Activated T-helper 17 cell treated with anti-CD3 and anti-CD28 coated beads, Interleukin-2, amount 50 U/mL, for 72 hours (primary cell): ENCODE results near the gene GAS7. TPM values are rescaled to one million over a fixed set of nuclear protein-coding genes. Genes with fewer than 3 reads are reported as not detected.

Experiments
- ATAC-seq: fragments of 150-1000 bp; cut with Tn5 transposase; replicated peaks from 2 replicates; pipeline ENCODE4 v1.10.0; 2021; ENCODE audit warnings: mild to moderate bottlenecking, moderate library complexity
- H3K27ac Mint-ChIP-seq: one replicate; pipeline ENCODE4 v1.8.0; 2022; ENCODE audit warnings: mixed read lengths
- H3K27me3 Mint-ChIP-seq: one replicate; pipeline ENCODE4 v1.8.0; 2022; ENCODE audit warnings: mixed read lengths
- H3K36me3 Mint-ChIP-seq: one replicate; pipeline ENCODE4 v1.8.0; 2022; ENCODE audit warnings: low read depth, mild to moderate bottlenecking, mixed read lengths
- H3K4me1 Mint-ChIP-seq: one replicate; pipeline ENCODE4 v1.8.0; 2022; ENCODE audit warnings: mixed read lengths
- H3K4me3 Mint-ChIP-seq: one replicate; pipeline ENCODE4 v1.8.0; 2022; ENCODE audit warnings: mild to moderate bottlenecking, mixed read lengths
- H3K9me3 Mint-ChIP-seq: one replicate; pipeline ENCODE4 v1.8.0; 2022; ENCODE audit warnings: mixed read lengths
- total RNA-seq, 2 donors: library from RNA; stranded (reverse); gene quantifications; one replicate each; pipeline ENCODE4 v1.2.3, GENCODE V29; 2022

GAS7 gene
- total RNA-seq, 2 donors from 2014 or later: 0.42 to 0.43 TPM

DNA sequence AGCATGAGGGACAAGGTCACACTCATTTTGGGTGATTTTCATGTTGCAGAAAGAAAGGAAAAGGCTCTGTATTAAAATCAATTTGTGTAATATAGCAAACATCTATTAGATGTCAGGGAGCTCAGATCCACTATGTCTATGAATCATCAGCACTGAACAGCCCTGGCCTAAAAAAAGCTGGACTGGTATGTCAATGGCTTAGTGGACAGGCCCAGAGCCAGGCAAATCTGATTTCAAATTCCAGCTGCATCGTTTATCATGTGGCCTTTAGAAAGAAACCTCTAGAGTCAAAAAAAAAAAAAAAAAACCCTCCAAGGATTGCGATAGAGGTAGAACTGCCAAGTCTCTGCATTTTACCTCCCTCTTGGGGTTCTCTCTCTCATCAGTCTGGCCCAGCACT, 5.4 kb downstream of the GAS7 start:
- no peaks in the 10 kb centered on the region for H3K36me3 Mint-ChIP-seq
- no peak overlapping the region for H3K27ac Mint-ChIP-seq
- H3K9me3 Mint-ChIP-seq: peaks cover 11% of the 10 kb centered on the region
- H3K27me3 Mint-ChIP-seq: peaks cover 13% of the 10 kb centered on the region
- no peak overlapping the region for H3K4me3 Mint-ChIP-seq
- H3K4me1 Mint-ChIP-seq: no peaks in the 10 kb centered on the region
- no peak for ATAC-seq

DNA sequence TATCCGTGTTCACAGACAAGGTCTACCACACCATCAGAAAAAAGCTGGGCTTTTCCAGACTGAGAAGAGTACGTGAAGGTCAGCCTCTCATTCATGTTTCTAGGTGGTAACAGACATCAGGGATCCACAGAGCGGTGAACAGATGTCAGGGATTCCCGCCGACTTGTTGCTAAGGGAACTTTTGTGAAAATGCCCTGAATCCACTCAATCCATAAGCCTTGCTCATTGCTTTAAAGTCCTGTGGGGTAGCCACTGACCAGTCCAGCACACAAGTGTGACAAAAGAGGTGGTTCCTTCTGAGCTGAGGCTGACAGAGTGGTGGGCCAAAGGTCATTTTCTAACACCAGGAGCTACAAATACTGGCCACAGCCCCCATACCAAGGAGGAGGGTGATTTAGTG, 5.9 kb downstream of the GAS7 start:
- H3K27ac Mint-ChIP-seq: no peak overlapping the region
- no peaks in the 10 kb centered on the region for H3K36me3 Mint-ChIP-seq
- H3K4me3 Mint-ChIP-seq: no peak overlapping the region
- peaks cover 11% of the 10 kb centered on the region for H3K9me3 Mint-ChIP-seq
- H3K4me1 Mint-ChIP-seq: no peaks in the 10 kb centered on the region
- ATAC-seq: no peak
- peaks cover 13% of the 10 kb centered on the region for H3K27me3 Mint-ChIP-seq

DNA sequence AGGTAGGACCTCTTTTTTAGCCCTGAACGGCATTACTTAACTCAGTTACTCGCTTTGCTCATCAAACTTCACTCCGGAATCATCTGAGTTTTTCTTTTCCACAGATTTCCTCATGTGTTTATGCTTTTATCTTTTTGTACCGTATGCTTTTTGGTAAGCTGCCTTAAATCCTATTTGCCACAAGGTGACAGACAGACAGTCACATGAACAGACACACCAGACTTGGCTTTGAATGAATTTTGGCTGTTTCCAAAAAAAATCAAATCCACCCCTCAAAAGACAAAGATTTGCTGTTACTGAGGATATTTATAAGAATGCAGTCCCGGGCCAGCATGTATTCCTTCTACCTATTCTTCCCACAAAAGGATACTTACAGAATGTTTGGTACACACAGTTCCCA, 10.9 kb downstream of the GAS7 start:
- ATAC-seq: no peak
- Mint-ChIP-seq H3K36me3 (no peaks in the 10 kb centered on the region), H3K4me3 (no peak overlapping the region), H3K9me3 (no peaks in the 10 kb centered on the region), H3K4me1 (no peaks in the 10 kb centered on the region), H3K27ac (no peak overlapping the region), H3K27me3 (peaks cover 4% of the 10 kb centered on the region)

DNA sequence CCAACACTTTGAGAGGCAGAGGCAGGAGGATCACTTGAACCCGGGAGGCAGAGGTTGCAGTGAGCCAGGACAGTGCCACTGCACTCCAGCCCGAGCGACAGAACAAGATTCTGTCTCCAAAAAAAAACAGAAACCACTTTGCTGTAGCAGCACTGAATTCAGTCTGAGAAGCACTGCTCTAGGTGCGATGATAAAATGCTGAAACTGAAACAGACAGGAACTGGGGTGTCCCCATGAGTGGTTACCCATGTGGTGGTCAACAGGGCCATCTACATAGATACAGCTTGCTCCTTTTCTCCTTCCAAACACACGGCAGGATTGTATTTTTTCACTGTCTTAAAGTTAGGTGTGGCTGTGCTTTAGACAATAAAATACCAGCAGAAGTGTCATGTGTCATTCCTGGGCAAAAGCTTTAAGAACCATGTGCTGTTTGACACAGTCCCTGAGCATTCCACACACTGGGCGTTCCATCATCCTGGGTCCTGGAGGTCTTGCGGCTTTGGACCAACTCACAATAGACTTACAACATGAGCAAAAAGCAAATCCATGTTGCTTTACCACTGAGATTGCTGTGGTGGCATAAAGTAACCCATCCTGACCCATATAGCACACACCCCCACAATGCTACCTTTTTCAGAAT, 11.5 kb downstream of the GAS7 start:
- Mint-ChIP-seq H3K36me3 (no peaks in the 10 kb centered on the region), H3K9me3 (no peaks in the 10 kb centered on the region), H3K27ac (no peak overlapping the region), H3K4me3 (no peak overlapping the region), H3K4me1 (no peaks in the 10 kb centered on the region), H3K27me3 (peaks cover 4% of the 10 kb centered on the region)
- ATAC-seq: no peak

DNA sequence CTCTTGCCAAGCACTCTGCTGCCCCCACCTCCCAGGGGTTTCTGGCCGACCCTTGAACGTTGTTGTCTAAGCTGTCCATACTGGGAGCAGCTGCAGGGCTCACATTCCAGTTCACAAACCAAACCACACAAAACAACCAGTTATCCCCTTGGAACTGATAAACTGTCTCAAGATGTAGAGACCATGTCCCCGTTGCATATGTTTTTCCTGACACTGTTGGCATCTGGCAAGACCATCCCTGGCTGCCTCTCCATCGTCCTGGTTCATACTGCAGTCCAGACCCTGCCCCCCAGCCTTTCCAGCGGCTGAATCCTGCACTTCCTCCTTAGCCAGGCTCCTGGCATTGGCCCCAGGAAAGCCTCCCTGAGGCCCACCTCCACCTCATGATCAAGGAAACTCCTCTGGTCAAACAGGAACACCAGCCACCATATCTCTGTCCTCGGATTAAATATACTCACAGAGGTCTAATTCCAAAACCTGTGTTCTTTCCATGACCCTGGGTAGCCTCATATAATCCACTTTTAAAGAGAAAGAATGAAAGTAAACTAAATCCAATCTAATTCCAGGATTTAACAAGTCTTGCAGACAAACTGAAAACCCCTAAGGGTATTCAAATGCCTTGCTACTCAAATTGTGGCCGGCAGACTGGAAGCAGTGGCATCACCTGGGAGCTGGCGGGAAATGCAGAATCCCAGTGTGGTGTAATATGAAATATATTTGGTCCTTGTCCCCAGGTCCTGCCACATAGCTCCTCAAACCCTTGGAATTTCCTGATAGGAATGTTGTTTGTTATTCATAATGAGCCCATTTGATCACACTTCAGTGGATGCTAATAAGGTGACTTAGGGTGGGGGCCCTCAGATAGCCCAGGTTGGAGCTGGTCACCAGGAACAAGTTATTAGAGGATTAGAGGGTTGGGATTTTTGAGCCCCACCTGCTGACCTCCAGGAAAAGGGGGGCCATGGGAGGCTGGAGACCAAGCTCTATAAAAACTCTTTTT, 14.2 kb downstream of the GAS7 start:
- H3K27ac Mint-ChIP-seq: no peak overlapping the region
- H3K4me1 Mint-ChIP-seq: no peaks in the 10 kb centered on the region
- H3K9me3 Mint-ChIP-seq: no peaks in the 10 kb centered on the region
- no peak for ATAC-seq
- peaks cover 4% of the 10 kb centered on the region for H3K27me3 Mint-ChIP-seq
- H3K4me3 Mint-ChIP-seq: no peak overlapping the region
- H3K36me3 Mint-ChIP-seq: no peaks in the 10 kb centered on the region

DNA sequence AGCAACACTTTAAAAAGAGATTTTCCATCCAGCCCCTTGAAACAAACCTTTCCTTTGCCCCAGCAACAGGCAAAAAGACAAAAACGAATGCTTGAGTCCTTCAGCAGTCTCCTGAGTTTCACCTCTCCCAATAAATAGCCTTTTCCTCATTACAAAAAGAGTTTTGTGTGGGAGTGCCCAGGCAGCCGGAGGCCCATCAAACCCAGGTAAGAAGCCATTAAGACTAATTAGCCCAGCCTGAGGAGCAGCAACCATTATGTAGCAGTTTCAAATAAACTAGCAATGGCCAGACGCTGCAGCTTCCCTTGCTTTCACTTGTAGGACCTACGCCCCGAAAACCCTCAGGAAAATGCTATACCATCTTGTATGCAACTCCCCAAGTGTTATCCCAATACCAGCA, 15.6 kb downstream of the GAS7 start:
- Mint-ChIP-seq H3K4me1 (no peaks in the 10 kb centered on the region), H3K36me3 (no peaks in the 10 kb centered on the region), H3K27ac (no peak overlapping the region), H3K27me3 (no peaks in the 10 kb centered on the region), H3K9me3 (no peaks in the 10 kb centered on the region), H3K4me3 (no peak overlapping the region)
- ATAC-seq: no peak

DNA sequence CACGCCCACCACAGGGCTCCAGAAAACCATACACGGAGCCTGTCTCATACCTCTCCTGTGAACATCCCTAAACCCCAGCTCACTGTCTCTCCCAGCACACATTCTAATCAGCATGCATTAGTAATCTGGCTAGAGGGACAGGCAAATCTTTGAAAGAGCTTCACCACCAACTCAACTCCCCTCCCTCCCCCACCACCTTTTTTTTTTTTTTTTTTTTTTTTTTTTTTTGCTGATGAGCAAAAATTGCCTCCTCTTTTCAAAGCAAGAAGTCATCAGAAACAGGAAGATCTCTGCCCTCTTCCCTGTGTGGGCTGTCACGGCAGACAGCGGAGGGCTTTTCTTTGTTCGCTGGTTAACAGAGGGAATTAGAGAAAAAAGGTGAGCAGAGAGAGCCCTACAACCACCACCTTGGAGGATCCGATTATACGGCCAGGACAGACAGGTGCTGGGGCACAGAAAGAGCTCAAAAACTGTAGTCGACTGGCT, 19.9 kb downstream of the GAS7 start:
- no peak overlapping the region for H3K4me3 Mint-ChIP-seq
- H3K9me3 Mint-ChIP-seq: no peaks in the 10 kb centered on the region
- no peaks in the 10 kb centered on the region for H3K27me3 Mint-ChIP-seq
- ATAC-seq: no peak
- H3K4me1 Mint-ChIP-seq: no peaks in the 10 kb centered on the region
- H3K36me3 Mint-ChIP-seq: no peaks in the 10 kb centered on the region
- H3K27ac Mint-ChIP-seq: no peak overlapping the region

DNA sequence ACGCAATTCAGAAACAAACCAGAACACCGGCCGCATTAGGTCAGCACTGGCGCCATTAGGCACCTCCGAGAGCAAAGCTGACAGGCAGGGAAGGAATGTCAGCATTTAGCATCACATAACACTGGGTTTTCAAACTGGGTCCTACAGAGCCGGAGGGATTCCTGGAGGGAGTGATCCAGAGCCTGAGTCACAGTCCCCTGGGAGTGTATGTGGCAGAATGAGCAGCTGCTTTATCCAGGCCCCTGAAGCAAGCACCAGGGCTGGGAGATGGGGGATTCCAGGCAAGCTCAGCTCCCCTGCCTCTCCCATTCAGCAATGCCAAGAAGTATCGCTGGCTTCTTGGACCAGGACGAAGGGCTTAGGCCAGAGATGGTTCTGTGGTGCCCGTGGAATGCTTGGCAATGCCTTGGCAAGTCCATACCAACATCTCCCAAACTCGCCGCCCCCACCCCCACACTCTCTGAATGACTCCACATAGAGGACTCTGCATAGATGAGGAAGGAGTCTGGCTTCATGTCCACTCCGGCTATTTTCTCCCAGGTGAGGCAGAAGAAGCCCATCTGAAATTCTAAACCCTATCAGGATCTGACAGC, 20.4 kb downstream of the GAS7 start:
- H3K4me3 Mint-ChIP-seq: no peak overlapping the region
- H3K9me3 Mint-ChIP-seq: no peaks in the 10 kb centered on the region
- H3K36me3 Mint-ChIP-seq: no peaks in the 10 kb centered on the region
- ATAC-seq: no peak
- H3K4me1 Mint-ChIP-seq: no peaks in the 10 kb centered on the region
- no peak overlapping the region for H3K27ac Mint-ChIP-seq
- H3K27me3 Mint-ChIP-seq: peaks cover 2% of the 10 kb centered on the region

DNA sequence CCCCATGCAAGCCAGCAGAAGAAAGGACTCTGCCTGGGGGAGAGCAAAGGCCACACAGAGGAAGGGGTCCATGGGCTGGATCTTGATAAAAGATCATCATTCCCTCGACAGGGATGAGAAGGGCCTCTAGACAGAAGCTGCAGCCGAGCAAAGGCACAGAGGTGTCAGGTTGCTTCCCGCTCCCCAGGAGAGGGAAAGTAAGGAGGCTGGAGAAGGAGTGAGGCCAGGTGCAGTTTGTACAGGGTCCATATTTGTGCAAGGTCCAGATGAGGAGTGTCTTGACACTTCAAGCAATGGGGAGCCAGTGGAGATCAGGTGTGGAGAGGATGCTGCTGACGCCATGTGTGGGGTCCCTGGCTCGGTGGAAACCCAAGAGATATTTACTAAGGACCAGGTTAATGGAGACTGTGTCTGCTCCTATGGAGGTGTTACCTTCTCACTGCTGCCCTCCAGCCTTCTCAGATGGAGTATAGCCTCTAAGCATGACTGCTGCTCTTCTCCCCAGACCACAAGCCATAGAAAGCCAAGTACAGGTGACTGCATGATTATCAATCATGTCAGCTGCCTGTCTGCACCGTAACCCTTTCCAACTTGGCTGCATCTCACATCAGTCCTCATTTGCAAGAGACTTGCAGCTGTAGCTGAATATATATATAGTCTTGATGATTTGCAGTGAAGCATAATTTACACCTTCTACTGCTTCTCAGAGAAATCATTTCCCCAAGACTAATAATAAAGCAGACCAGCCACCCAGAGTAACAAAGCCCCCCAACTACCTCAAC, 21.1 kb downstream of the GAS7 start:
- Mint-ChIP-seq H3K4me3 (no peak overlapping the region), H3K36me3 (no peaks in the 10 kb centered on the region), H3K27ac (no peak overlapping the region), H3K4me1 (peaks cover 1% of the 10 kb centered on the region), H3K9me3 (peaks cover under 1% of the 10 kb centered on the region), H3K27me3 (peaks cover 6% of the 10 kb centered on the region)
- ATAC-seq: no peak

DNA sequence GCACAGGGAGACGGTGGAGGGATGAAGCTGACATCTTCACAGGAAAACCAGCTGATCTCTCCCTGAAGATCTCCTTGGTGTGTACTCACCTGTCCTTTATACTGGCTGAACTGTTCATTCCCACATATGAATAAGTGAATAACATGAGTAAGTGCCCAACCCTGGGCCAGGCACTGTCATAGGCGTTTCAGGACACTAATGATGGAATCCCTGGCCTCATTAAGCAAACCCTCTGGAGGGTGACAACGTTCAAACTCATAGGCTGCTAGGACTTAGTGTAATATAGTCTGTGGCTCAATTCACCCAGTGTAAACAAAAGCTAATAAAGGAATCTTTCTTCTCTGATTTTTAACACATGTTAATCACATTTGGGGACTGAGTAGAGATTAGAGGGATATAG, 24.5 kb downstream of the GAS7 start:
- no peak for ATAC-seq
- no peak overlapping the region for H3K27ac Mint-ChIP-seq
- no peak overlapping the region for H3K4me3 Mint-ChIP-seq
- H3K9me3 Mint-ChIP-seq: peaks cover 4% of the 10 kb centered on the region
- peaks cover 31% of the 10 kb centered on the region for H3K27me3 Mint-ChIP-seq
- H3K4me1 Mint-ChIP-seq: peaks cover 5% of the 10 kb centered on the region
- no peaks in the 10 kb centered on the region for H3K36me3 Mint-ChIP-seq

DNA sequence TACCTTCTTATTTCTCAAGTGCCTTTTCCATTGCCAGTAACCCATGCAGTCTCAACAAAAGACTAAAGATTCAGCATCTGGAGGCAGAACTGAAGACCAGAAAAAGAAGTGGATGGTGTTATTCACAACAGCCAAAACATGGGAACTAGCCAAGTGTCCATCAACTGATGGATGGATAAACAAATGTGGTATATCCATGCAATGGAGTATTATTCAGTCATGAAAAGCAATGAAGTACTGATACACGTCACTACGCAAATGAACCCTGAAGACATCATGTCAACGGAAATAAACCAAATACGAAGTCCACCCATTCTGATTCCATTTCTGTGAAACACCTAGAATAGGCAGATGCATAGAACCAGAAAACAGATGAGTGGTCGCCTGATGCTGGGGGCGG, 25.6 kb downstream of the GAS7 start:
- Mint-ChIP-seq H3K27ac (no peak overlapping the region), H3K4me3 (no peak overlapping the region), H3K9me3 (peaks cover 4% of the 10 kb centered on the region), H3K27me3 (peaks cover 31% of the 10 kb centered on the region), H3K36me3 (no peaks in the 10 kb centered on the region), H3K4me1 (peaks cover 5% of the 10 kb centered on the region)
- no peak for ATAC-seq

DNA sequence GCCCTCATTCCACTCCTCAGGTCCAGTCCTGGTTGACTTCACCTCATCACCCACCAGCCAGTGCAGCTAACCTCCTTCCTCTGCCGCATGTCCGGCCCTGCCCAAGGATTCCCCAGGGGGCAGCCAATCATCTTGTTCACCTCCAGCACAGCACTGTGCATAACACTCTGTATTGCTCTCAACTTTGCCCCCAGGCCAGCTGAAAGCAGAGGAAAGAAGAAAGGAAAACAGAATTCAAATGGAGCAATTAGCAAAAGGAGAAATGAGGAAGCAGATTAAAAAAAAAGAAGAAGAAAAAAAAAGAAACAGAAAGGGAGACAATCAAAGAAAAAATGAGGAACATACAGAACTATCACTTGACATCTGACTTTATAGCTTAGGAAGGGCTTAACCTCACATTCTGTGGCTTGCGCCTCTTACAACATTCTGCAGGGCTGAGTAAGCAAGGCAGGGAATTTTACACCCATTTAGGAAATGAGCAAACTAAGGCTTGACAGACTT, 26.1 kb downstream of the GAS7 start:
- no peak overlapping the region for H3K4me3 Mint-ChIP-seq

DNA sequence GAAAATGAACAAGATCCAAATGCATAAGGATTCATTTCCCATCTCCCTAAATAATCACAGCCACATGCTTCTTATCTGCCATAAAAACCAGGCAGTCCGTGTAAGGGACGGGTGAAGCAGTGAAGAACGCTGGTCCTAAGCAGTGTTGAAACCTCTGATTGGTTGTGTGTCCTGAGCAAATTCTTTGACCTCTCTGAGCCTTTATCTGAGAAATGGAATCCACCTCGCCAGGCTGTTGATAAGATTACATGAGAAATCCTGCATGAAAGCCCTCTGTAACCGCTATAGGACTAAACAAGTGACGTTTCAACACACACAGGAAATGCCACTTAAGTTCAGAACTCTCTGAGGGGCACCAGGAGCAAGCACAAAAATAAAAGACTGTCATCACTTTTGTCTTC, 26.8 kb downstream of the GAS7 start:
- Mint-ChIP-seq H3K36me3 (no peaks in the 10 kb centered on the region), H3K27me3 (peaks cover 31% of the 10 kb centered on the region), H3K4me3 (no peak overlapping the region), H3K9me3 (peaks cover 4% of the 10 kb centered on the region), H3K27ac (no peak overlapping the region), H3K4me1 (peaks cover 5% of the 10 kb centered on the region)
- no peak for ATAC-seq

More for the DNA sequence above, 26.1 kb downstream of the GAS7 start:
- H3K4me1 Mint-ChIP-seq: peaks cover 5% of the 10 kb centered on the region
- no peak overlapping the region for H3K27ac Mint-ChIP-seq
- ATAC-seq: no peak
- no peaks in the 10 kb centered on the region for H3K36me3 Mint-ChIP-seq
- peaks cover 31% of the 10 kb centered on the region for H3K27me3 Mint-ChIP-seq
- peaks cover 4% of the 10 kb centered on the region for H3K9me3 Mint-ChIP-seq

DNA sequence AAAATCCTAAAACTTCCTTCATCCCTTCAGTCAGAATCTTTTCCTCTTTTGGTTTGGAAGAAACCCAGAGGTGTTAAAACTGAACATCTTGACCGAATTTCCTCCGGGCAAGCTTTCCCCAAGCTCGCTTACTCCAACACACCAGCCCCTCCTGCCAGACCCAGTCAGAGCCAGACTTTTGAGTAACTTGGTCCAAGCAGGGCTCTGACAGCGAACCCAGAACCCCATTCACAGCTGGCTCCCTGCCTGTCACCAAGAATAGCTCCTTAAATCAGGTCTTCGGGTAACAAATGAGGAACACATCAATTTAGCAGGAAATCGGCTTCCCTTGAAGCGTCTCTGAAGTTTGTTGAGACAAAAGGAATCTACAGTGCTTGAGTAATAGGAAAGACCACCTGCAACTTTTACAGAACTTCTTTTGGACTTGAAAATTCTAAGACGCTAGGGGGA, 27.3 kb downstream of the GAS7 start:
- no peak for ATAC-seq
- Mint-ChIP-seq H3K4me1 (peaks cover 5% of the 10 kb centered on the region), H3K36me3 (no peaks in the 10 kb centered on the region), H3K4me3 (no peak overlapping the region), H3K9me3 (peaks cover 4% of the 10 kb centered on the region), H3K27ac (no peak overlapping the region), H3K27me3 (peaks cover 31% of the 10 kb centered on the region)
